ENCODE results near the gene LGR6.

GRCh38 chr1:202187041-202187671, 6.4 kb upstream of the LGR6 start:
- TF ChIP-seq RAD21 (IDR thresholded peaks at IDR 0.05; ENCODE audit: low read length) (no peak), USF2 (IDR thresholded peaks at IDR 0.05; ENCODE audit: low read depth, low read length) (no peak), CTCF (conservative IDR thresholded peaks at IDR 0.05; ENCODE audit: low read depth, low read length) (no peak), POLR2A (IDR thresholded peaks at IDR 0.05; ENCODE audit: low read depth, low read length) (no peak), ELK1 (IDR thresholded peaks at IDR 0.05; ENCODE audit: borderline replicate concordance, low read depth, low read length) (no peak), SMC3 (IDR thresholded peaks at IDR 0.05; ENCODE audit: low read depth, low read length) (no peak), MXI1 (IDR thresholded peaks at IDR 0.05; ENCODE audit: borderline replicate concordance, low read depth, low read length) (no peak)
